CD4-positive, alpha-beta T cell treated with Interleukin-6 at 100 ng/mL for 8 hours (primary cell): ENCODE measurements around the gene PAH.

Experiments
- DNase-seq: peaks from one replicate; pipeline ENCODE4 v3.0.0-alpha.2; 2020; ENCODE audit warnings: mixed read lengths, low spot score

The PAH gene

DNA sequence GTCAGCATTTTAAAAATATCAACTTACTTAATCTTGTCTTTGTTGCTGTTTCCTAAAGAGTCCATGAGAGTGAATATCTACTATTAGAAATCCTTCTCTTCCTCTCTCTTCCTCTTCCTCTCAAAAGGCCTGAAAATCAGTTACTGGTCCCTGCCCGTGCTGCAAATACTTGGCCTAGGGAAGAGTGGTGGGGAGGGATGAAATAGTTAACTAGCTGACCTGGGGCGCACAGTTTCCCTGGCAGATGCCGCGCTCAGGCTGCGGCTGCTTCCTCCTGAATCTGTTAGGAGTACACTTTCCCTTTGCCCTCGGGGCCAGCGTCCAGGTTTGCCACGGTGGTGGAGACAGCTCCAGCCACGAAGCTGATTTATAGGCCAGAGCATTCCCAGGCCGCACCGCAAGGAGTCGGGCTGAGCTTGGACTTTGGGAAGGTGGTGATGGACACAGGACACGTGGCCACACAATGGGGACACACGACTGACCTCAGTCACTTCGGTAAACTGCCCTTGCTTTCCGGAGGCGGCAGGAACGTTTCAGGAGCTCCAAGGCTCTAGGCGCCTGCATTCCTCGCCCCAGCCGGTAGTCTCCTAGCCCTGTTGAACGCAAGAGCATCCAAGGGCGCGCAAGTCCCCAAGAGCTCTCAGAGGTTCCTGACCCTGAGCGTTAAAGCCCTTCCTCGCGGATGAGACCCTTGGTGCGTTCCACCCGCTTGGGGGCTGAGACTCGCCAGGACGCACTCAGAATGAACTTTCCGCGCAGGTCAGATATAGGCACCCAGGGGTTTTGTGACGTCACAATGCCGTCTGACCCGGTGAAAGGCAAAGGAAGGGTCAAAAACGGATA lies 33.3 kb upstream of the PAH start:
- DNase-seq = no peak

DNA sequence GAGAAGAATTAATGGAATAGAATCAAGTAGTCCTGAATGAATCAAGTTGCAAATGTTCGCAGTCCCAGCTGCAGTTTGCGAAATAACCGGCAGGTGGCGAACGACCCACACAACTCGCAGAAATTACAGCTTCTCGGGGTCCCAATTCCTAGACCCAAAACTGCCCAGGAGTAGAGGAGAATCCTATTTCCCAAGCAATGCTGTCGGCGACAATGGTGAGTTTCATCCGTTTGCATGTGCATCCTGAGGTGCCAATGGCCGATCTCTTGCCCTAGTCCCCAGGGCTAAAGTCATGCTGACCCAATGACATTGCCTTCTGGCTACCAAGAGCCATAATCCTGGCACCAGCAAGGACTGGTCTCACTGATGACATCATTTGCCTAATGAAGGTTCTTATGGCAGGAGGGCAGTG lies 31.9 kb upstream of the PAH start:
- peak; percentile 24 for DNase-seq

DNA sequence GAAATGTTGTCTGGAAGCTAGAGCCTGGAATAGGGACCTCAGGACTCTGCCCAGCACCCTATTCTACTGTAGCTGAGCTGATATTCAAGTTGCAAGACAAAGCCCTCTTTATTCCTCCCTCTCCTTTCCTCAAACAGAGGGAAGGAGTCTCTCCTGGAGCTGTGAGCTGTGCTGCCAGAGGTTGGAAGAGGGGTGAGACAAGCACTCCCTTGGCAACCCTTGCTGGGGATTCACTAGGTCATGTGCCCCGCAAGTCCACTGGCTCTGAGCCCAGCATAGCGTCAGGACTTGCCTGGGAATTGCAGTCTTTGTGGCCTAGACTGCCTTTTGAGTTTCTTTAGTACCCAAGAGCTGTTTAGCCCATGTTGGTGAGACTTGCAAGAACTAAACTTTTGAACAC lies 29.0 kb upstream of the PAH start:
- no peak for DNase-seq

DNA sequence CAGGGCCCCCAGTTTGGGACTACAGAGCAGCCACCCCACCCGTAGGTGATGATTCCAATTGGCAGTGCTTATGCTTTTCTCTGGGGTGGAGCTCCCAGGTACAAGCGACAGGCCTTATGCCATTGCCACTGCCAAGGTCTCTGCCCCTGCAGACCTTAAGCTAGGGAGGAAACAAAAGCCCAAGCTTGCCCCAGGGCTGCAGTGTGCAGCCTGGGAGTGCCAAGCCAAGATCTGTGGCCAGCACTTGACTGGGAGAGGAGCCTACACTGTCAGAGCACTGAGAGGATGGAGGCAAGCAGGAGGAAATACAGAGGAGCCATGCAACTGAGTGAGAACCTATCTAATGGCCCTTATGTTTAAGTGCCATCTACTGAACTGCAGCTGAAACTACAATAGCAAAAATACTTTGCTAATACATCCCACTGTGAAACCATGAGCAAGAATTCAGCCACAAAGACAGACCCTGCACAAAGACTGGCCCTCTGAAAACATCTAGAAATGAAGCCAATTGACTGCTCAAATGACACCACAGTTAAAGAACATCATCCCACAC lies 22.7 kb upstream of the PAH start:
- DNase-seq = no peak

DNA sequence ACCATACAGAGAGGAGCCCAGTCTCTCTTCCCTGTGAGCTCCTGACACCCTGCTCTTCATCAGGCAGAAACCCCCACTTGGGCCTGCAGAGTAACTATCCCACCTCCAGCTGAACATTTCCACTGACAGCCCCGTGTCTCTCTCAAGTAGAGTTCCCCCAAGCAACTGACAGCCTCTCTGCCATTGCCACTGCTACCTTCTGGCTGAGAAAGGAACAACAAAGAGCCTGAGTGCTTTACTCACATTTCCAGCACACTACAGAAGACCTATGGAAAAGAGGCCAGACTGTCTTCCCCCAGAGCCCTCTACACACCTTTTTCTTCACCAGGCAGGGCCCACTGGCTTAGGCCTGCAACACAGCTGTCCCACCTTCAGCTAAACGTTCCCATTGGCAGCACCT lies 22.0 kb upstream of the PAH start:
- DNase-seq = no peak

DNA sequence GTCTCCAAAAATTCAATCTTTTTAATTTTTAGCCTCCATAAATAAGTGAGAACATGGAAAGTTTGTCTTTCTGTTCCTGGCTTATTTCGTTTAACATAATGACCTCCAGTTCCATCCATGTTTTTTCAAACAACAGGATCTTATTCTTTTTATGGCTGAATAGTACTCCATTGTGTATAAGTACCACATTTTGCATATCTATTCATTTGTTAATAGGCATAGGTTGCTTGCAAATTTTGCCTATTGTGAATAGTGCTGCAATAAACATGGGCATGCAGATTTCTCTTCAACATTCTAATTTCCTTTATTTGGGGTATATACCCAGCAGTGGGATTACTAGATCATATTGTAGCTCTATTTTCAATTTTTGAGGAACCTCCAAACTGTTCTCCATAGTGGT lies 16.1 kb upstream of the PAH start:
- DNase-seq = no peak

DNA sequence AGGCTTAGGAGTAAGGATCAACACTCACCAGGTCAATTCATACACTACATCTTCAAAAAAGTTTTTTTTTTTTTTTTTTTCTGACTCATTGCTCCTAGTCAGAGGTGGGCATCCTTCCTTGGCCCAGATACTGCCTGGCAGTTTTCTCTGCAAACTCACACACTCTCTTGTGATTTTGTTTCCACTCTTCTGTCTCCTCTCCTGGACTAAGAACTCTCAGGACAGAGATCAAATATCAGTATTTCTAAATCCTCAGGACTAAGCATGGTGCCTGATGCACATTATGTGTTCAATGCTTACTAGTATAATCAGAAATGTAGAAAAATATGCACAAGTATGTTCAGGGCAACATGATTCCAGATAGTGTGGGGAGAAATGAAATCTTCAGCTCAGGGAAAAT lies 10.2 kb upstream of the PAH start:
- DNase-seq = no peak

DNA sequence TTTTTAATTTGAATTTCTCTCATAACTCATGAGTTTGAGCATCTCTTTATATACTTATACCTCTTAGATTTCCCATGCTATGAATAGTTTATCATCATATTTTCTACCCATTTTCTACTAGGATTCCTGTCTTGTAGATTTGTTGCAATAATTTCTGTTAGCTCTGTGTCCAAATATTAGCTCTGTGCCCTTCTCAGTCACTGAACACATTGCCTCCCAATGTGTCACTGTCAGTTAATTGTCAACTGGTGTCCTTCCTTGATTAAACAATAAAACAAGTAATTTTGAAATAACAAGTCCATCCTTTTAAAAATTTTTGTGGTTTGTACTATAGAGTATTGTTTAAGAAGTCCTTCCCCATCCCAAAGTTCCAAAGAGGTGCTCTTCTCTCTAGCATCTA lies 4.2 kb upstream of the PAH start:
- no peak for DNase-seq

DNA sequence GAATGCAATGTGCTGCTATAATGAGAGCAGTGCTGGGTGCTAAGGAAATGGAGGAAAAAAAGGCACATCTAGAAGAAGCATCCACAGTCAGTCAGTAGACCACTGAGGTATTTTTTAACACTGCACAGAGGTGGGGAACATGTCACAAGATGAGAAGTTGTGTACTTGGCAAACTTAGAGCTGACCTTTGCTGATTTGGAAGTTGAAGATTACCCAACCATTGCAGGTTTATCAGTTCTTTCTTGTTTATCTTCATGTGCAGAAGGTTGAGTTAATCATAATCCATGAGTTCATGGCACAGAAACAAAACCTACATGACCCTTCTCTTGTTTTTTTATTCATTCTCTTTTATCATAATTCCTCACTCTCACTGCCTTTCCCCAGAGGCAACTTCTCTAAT lies 3.2 kb upstream of the PAH start:
- DNase-seq = no peak

DNA sequence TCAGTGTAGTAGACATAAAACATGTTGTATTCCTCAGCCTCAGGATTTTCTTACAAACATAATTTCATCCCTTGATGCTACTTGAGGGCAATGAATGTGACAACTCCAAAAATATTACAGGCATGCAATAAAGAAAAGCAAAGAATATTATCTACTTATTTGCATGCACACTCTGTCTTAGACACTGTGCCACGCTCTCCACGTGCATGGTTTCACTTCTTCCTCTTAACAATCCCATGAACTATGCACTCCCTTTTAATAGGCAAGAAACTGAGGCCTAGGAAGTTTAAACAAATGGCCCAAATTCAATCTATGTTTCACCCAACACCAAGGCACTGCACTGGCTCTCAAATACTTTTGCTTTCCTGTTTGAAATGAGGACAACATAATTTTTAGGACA lies 1.8 kb upstream of the PAH start:
- DNase-seq = no peak

DNA sequence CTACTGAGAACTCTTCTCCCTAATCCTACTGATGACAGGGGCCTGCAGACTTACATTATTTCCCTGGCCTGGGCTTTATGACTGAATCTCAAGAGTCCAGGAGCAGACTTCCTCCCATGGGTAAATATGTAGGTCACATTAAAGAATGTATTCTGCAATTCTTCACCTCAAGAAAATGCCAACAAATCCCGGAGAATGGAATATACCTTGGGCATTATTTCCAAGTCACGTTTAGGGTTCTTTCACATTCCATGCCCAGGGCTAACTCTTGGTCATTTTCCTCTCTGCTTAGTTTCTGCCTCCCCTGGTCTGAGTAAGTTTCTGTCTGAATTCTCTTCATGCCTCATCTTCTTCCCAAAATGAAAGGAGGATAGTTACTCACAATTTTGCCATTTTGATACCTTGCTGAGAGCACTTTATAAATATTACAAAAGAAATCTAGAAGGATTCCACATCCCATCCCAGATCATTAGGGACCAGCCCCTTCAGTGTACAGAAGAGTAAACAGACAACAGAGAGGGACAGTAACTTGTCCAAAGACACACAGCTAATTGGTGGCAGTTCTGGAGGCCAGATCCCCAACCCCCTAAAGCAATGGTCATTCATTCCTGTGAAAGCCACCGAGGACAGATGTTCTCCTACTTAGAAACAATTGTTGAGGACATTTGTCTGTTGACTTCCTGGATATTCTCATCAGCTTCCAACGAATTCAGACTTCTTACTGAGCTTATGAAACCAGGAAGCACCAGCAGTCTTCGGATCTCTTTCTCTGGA lies 605 bp downstream of the PAH start:
- DNase-seq = no peak

DNA sequence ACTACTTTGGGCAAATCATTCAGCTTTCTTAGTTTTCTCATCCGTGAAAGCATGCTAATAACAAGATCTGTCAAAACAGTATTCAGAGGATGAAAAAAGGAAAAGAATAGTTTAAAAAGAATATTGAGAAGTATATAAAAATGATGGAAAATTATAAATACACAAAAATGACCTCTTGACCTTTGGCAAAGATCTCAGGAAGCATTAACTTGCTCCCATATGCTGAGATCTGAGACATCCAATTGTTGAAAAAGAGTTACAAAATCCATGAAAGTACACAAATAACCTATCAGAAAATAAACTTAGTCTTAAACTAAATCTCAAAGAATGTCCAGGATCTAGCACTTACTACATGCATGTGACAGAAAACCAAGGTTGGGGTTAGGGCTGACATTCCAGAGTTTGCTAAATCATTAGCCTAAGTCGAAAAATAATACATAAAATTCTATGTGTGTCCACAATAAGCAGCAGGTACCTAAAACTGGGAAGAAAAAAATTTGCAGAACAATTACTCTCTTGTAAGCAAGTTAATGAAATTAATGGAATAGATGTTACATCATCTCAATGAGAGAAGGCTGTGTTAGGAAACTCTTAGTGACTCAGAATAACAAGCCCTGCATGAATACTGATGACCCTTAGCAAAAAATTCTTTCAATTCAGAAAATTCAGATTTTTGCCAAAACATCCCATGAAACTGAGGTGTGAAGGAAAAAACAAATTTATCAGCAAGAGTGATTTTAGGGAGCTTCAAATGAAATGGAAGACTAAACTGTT lies 3.4 kb downstream of the PAH start:
- DNase-seq = no peak

DNA sequence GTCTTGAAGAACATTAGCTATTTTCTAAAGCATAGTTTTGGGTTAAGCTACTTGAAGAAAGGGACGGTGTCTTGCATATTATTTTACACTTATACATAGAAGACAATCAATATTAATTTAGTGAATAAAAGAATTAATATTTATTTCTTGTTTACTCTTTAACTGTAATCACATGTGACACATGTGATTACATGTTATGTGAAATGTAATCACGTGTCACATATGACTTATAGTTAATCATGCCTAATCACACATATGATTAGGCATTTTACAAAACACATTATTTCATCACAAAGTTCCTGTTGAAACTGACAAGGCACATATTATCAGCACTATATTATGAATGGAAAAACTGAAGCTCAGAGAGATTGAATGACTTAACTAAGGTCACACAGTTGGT lies 4.8 kb downstream of the PAH start:
- DNase-seq = no peak

DNA sequence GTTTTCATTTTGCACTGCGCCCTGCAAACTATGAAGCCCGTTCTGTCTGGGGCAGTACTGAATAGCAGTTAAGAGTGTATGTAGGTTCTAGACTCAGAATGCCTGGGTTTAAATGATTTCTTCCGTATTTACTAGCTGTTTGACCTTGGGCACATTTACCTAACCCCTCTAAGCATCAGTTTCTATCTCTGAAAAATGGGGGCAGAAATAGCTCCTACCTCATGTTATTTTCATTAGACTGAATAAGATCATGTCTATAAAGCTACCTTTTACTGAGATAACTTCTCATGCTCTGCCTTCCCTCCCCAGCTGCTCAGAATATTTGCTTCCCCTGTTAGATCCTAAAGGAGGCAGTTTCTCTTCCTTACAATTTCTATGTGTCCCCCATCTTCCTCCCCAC lies 5.7 kb downstream of the PAH start:
- no peak for DNase-seq

DNA sequence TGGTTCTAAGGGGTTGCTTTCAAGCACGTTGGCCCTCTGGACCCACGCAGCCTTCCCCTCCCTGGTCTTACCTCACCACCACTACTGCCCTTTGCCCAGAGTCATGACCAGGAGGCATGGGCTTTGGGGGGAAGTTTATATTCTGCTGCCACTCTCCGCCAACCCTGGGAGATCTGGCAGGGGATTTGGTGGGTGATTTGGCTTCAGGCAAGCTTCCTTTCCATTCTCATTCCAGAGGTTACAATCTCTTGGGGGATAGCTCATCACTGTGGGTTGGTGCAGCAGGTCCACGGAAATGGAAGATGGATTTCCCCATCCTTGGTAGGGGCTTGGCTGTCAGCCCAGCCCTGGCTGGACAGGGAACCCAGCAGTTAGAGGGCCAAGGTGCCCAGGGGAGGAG lies 6.3 kb downstream of the PAH start:
- no peak for DNase-seq

DNA sequence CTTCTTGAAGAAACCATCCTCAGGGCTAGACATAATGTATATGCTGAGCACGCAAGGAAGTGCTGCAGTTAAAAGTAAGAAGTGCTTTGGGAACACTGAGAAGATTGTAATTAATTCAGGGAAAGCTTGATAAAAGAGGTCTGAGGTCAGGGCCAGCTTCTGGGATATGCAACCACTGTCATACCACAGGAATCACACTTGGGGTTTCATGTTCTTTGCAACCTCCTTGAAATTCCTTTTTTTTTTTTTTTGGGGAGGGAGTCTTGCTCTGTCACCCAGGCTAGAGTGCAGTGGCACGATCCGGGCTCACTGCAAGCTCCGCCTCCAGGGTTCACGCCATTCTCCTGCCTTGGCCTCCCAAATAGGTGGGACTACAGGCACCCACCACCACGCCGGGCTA lies 6.9 kb downstream of the PAH start:
- DNase-seq = no peak

DNA sequence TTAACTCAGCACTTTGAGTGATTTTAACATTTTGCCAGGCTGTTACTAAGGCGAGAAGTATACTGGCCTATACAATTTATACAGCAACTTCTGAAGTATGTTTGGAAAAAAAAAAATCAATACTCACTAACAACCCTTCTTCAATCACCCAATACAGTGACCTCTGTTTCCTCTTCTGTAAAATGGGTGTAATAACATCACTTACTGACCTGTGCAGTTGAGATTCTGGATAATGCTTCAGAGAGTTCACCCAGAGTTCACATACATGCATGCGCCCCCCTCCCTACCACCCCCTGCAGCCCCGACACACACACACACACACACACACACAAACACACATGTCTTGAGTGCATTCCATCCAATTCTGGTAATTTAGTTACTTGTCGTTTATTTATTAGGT lies 9.1 kb downstream of the PAH start:
- DNase-seq = no peak

DNA sequence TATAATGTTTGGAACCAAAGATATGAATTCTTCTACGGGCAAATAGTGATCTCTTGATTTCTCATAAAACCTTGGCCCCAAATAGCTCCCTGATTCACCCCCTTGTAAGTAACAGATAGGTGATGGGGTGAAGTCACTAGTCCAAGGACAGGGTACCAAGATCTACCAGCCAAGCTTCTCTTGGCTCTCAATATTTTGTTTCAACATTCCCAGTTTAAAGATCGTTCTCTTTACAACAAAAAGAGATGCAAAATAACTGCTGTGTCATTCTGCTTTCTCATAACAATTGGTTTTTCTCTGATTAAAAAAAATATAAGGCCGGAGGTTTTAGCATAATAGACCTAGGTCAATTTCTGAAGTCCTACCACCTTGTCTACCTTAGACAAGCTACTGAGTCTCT lies 11.8 kb downstream of the PAH start:
- DNase-seq = no peak

DNA sequence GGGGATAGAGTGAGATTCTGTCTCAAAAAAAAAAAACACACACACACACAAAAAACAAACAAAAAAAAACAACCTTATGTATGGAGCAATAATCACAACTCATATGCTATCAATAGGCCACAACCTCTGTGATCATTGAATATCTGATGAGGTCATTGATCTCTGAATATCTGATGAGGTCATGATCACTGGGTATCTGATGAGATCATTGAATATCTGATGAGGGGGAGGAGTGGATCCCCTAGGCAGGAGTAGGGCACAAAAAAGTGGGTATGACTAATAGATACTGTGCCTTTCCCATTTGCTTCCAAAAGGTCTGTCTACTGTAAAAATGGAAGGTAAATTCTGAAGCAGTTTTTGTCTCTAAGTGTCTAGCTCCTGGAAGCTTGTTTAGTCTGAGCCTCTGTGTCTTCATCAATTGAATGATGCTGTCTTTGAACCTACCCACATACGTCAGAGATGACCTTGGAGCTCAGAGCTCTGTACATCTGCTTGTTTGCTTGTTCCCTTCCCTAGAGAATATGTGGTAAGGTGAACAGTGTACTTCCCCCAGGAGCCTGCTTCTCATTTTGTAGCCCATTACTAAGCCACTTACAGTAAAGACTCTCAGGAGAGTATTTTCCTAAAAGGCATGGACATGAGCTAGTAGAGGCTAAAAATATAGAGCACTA lies 13.6 kb downstream of the PAH start:
- DNase-seq = no peak

DNA sequence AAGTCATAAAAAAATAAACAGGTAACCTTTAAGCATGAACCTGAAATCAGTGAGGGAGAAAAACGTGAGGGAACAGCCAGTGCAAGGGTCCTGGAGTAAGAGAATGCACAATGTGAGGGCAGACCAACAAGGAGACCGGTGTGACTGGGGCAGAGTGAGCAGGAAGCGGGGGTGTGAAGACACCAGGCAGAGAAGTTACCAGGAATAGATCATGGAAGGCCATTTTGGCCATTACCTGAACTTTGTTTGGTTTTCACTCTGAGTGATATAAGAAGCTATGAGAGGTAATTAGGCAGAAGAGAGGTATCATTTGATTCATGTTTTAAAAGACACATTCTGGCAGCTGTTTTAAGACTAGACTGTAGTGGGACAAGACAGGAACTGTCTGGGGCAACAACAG lies 15.0 kb downstream of the PAH start:
- no peak for DNase-seq

DNA sequence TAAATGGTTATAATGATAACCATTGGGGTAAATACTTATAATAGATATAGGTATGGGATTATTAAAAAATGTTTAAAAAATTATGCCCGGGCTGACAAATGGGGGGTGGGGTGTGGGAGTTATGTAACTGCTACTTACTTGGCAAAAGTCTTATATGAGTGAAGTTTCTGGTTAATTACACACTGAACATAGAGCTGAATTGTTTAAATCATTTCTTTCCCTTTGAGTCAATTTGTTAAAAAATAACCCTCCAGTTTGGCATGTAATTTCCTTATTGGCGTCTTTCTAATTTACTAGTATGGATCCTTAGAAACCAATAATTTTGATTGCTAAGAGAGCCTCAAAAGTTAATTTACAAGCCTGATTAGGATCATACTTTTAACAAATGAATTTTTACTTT lies 16.7 kb downstream of the PAH start:
- no peak for DNase-seq

DNA sequence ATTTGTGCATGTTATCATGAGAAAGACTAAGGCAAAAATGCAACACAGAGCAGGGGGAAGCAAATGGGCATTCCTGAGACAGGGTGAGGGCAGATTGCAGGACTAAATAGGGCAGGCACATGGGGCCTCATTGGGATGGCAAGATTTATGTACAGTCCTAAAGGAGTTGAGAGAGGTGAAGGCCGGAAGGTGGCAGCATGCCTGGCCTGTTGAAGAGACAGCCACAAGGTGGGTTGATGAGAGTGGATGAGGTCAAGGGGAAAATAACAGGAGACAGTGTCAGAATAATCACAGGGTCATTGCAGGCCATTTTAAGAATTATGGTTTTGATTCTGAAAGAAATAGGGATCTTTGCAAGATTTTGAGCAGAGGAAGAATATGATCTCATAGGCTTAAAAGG lies 21.0 kb downstream of the PAH start:
- DNase-seq = no peak
